Activated T-cell treated with anti-CD3 and anti-CD28 coated beads for 24 hours (primary cell): ENCODE measurements around the gene CEP57L1.
"Not testable (repeated sequence)": the region's sequence is repeated elsewhere in the genome, so short reads cannot be mapped to it uniquely, and the experiment has no call there.

Source experiments
- DNase-seq: peaks from one replicate; pipeline ENCODE4 v3.0.0-alpha.2; 2020; ENCODE audit warnings: low read depth

Gene CEP57L1

DNA sequence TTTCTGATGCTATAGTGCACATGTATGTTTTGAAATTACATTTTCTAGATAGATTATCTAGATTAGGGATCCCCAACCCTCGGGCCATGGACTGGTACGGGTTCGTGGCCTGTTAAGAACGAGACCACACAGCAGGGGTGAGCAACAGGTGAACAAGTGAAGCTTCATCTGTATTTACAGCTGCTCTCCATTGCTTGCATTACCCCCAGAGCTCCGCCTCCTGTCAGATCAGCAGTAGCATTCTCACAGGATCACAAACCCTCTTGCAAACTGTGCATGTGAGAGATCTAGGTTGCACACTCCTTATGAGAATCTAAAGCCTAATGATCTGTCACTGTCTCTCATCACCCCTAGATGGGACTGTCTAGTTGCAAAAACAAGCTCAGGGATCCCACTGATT, 10.4 kb downstream of the CEP57L1 start:
- no peak for DNase-seq

DNA sequence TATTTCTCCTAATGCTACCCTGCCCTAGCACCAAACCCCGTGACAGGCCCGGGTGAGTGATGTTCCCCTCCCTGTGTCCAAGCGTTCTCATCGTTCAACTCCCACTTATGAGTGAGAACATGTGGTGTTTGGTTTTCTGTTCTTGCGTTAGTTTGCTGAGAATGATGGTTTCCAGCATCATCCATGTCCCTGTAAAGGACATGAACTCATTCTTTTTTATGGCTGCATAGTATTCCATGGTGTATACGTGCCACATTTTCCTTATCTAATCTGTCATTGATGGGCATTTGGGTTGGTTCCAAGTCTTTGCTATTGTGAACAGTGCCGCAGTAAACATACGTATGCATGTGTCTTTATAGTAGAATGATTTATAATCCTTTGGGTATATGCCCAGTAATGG, 14.4 kb downstream of the CEP57L1 start:
- not testable (repeated sequence) for DNase-seq

DNA sequence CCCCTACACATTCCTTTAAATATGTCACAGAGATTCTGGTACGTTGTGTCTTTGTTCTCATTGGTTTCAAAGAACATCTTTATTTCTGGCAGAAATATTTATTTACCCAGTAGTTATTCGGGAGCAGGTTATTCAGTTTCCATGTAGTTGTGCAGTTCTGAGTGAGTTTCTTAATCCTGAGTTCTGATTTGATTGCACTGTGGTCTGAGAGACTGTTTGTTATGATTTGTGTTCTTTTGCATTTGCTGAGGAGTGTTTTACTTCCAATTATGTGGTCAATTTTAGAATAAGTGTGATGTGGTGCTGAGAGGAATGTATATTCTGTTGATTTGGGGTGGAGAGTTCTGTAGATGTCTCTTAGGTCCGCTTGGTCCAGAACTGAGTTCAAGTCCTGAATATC, 17.4 kb downstream of the CEP57L1 start:
- not testable (repeated sequence) for DNase-seq

DNA sequence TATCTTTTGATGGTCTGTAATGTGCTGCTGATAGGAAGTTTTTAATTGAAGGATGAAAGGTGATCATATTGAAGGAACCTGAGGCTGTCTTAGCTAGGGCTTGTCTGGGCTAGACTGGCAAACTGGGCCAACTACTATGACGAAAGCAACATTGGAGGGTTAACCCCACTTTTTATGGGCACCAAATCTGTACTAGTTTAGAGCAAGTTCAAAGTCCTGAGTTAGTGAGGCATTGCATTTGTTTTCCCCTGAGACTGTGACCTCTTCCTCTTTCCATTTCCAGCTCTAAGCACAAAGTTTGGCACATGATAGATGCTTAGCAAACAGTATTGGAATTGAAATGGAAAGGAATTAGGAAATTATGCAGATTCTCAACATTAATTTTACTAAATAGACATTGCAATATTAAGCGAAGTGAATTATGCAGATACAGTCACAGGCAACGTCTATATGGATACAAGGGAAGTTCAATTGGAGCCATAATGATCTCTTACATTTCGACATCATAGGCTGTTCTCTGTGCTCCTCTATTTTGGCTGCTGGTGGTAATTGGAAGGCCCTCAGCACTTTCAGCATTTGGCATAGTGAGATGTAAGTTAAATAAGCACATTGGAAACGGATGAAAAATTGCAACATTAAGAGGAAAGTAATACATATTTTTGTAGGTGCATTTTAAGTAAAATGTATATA, 22.2 kb downstream of the CEP57L1 start:
- no peak for DNase-seq

DNA sequence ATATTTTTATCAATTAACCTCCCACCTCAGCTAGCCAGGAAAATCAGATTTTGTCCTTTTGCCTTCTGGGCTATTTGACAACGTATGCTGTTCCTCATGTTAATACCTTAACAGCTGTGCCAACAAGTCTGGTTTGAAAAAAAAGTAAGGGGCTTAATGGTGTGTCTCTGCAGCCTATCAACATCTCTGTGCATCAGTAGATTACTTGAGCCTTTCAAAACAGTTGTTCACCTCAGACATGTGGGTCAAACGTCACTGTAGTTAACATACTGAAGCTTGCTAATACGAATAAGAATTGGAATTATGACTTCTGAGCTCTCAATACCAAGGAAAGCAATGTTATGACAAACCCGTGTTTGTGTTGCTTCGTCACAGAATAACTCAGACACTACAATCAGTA, 23.0 kb downstream of the CEP57L1 start:
- DNase-seq: no peak

DNA sequence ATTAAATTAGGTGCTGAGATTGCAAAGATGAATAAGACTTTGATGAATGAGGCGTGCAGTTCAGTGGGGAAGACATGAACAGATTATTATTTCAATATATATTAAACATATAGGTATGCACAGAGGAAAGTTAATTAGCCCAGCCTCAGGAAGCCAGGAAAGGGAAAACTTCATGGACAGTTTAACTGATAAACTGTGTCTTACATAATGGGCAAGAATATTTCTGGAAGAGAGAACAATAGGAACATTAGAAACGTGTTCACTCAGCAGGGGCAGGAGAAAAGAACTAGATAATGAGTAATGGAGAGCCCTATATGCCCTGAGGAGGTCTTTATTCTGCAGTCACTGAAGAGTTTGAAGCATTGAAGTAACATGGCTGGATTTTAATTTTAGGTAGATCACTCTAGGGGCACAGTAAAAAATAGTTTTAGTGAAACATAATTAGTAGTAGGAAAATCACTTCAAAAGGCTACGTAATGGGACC, 23.6 kb downstream of the CEP57L1 start:
- no peak for DNase-seq

DNA sequence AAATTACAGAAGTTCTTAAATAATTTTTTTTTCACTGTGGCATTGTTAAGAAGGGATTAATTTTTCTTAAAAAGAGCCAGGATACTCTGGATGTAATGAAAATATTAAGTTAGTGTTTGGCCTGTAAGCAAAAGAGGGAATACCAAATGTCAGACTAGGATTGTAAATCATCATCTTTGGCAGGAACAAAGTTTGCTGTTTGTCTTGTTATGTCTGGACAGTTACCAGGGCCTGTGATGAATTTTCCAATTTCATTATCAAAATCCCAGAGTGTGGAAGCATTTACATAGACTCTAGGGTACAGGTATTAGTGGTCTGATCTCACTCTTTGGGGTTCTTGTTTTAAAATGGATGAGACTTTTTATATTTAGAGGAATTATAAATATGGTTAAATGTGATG, 26.1 kb downstream of the CEP57L1 start:
- DNase-seq: no peak

DNA sequence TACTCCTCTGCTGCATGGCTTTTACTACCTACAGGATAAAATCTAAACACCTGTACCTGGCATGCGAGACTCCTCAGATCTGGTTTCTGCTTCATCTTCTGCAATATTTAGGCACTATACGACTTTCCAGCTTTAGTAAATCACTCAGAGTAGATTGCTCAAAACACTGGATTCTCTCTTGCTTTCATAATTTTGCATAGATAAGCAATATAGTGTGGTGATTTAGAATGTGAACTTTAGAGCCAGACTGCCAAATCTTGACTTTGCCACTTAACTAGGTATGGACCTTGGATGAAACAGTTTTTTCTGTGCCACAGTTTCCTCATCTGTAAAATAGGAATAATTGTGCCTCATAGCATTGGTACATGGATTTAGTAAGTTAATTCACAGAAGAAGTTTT, 28.9 kb downstream of the CEP57L1 start:
- no peak for DNase-seq

DNA sequence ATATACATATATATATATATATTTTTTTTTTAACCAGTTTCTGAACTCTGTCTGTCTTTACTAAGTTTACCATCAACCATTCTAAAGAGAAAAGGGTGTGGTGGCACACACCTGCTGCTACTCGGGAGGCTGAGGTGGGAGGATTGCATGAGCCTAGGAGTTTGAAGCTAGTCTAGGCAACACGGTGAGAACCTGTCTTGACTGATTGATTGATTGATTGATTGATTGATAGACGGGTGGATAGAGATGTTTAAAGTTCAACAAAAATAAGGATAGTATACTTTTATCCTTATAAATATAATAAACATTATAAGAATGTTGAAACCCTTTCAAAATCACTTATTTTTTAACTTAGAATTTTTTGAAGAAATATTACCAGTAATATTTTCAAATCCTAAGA, 30.2 kb downstream of the CEP57L1 start:
- no peak for DNase-seq

DNA sequence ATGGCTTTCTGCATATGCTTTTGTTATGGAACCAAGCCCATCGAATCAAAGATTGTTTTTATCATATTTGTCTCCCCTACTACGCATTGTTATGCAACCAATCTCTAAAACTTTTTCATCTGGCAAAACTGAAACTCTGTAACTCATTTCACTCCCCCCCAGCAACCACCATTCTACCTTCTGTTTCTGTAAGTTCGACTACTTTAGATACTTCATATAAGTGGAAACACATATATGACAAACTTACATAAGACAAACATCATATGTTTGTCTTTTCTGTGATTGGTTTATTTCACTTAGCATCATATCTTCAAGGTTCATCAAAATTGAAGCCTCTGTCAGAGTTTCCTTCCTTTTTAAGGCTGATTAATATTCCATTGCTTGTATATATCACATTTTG, 34.8 kb downstream of the CEP57L1 start:
- DNase-seq: no peak

DNA sequence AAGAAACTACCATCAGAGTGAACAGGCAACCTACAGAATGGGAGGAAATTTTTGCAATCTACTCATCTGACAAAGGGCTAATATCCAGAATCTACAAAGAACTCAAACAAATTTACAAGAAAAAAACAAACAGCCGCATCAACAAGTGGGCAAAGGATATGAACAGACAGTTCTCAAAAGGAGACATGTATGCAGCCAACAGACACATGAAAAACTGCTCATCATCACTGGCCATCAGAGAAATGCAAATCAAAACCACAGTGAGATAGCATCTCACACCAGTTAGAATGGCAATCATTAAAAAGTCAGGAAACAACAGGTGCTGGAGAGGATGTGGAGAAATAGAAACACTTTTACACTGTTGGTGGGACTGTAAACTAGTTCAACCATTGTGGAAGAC, 40.3 kb downstream of the CEP57L1 start:
- not testable (repeated sequence) for DNase-seq

DNA sequence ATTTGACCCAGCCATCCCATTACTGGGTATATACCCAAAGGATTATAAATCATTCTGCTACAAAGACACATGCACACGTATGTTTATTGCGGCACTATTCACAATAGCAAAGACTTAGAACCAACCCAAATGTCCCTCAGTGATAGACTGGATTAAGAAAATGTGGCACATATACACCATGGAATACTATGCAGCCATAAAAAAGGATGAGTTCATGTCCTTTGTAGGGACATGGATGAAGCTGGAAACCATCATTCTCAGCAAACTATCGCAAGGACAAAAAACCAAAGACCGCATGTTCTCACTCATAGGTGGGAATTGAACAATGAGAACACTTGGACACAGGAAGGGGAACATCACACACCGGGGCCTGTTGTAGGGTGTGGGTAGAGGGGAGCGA, 40.7 kb downstream of the CEP57L1 start:
- DNase-seq: not testable (repeated sequence)

DNA sequence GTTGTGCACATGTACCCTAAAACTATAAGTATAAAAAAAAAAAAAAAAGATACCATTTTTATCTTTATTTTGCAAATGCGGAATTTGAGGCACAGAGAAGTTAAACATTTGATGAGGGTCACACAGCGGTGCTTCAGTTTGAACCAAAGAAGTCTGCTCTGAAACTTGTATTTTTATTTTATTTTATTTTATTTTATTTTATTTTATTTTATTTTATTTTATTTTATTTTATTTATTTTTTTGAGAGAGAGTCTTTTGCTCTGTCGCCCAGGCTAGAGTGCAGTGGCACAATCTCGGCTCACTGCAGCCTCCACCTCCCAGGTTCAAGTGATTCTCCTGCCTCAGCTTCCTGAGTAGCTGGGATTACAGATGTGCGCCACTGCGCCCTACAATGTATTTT, 41.2 kb downstream of the CEP57L1 start:
- not testable (repeated sequence) for DNase-seq

DNA sequence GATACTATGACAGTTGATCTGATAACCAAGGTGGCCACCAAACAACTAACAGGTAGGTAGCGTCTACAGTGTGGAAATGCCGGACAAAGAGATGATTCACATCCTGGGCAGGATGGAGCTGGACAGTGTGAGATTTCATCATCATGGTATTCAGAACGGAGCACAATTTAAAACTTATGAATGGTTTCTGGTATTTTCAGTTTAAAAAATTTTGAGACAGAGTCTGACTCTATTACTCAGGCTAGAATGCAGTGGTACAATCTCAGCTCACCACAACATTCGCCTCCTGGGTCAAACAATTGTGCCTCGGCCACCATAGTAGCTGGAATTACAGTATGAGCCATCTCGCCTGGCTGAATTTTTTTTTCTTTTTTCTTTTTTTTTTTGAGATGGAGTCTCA, 43.8 kb downstream of the CEP57L1 start:
- DNase-seq: no peak

DNA sequence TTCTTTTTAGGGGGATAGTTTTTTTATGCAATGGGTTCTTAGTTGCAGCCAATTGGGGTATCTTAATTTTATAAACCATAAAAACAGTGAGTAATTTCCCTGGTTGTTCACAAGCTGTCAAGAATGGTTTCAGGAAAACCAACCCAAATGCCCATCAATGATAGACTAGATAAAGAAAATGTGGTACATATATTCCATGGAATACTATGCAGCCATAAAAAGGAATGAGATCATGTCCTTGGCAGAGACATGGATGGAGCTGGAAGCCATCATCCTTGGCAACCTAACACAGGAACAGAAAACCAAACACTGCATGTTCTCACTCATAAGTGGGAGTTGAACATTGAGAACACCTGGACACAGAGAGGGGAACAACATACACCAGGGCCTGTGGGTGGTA, 46.8 kb downstream of the CEP57L1 start:
- DNase-seq: not testable (repeated sequence)

DNA sequence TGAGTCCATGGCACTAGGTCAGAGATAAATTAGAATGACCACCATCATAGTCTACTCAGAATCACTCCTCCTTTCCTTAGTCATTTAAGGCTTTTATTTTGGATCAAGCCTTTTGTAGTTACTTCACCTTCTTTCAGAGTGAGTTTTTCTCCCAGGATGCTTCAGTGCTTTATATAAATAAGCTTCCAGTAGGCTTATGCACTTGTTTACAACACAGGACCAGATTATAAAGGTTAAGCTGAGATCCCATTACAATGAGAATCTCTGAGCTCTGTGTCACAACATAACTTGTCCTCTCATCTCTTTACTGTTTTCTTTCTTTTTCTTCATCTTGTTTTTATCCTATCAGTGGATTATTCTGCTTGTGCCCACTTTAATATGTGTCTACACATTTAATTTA, 47.9 kb downstream of the CEP57L1 start:
- no peak for DNase-seq

DNA sequence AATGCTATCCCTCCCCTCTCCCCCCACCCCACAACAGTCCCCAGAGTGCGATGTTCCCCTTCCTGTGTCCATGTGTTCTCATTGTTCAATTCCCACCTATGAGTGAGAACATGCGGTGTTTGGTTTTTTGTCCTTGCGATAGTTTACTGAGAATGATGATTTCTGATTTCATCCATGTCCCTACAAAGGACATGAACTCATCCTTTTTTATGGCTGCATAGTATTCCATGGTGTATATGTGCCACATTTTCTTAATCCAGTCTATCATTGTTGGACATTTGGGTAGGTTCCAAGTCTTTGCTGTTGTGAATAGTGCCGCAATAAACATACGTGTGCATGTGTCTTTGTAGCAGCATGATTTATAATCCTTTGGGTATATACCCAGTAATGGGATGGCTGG, 52.9 kb downstream of the CEP57L1 start:
- DNase-seq: not testable (repeated sequence)

DNA sequence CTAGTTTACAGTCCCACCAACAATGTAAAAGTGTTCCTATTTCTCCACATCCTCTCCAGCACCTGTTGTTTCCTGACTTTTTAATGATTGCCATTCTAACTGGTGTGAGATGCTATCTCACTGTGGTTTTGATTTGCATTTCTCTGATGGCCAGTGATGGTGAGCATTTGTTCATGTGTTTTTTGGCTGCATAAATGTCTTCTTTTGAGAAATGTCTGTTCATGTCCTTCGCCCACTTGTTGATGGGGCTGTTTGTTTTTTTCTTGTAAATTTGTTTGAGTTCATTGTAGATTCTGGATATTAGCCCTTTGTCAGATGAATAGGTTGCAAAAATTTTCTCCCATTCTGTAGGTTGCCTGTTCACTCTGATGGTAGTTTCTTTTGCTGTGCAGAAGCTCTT, 53.4 kb downstream of the CEP57L1 start:
- not testable (repeated sequence) for DNase-seq

DNA sequence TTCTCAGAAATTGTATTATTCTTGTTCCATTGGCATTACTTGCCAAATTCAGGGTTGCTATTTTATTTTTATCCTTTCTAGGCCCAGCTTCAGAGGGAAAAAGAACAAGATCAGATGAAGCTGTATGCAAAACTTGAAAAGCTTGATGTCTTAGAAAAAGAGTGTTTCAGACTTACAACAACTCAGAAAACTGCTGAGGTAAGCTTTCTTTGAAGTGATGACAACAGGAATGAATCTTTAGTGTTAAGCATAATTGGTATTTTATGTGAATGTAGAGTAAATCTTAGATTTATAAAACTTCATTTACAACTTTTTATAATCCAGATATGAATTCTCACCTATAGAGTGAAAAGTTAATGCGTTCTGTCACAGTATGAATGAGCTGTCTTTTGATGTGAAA, 58.4 kb downstream of the CEP57L1 start:
- DNase-seq: no peak

DNA sequence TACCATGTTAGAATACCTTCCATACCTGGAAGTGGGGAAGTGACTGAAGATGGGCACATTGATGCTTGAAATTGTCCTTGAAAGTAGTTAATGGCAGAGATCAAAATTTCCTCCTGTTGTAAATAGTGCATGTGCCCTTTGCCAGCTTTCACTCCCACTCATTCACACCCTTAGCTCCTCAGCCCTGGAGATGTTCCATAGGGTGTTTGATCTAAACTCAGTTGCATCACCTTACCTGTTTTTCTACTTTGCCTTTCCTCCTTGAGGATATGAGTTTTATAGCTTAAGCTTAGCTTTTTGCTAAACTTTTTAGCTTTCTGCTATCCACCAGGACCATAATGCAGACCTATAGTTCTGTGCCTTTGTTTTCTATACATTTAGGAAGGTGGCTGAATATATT, 69.0 kb downstream of the CEP57L1 start:
- DNase-seq: no peak

DNA sequence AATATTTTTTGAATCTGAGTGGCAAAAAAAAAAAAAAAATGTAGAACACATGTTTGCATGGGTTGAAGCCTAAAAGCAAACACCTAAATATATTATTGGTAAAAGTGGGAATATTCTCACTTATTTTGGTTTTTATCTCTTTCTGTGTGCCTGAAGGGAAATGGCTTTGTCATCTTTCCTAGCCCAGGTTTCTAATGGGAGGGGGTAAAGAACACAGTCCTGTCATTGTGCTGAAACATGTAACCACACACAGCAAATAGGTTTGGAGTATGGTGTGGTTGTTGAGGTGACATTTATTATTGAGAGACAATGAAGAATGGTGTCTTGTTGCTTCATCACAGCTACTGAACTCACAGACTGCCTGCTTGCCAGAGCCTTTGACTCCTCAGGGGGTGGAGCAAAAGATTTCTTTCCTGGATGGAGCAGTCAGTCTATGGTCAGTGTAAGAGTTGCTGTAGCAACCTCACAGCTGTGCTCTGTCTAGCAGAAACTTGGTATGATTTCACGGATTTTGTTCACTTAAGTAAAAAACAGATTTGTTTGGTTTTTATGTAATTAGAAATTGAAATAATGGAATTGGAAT, 70.2 kb downstream of the CEP57L1 start:
- DNase-seq: no peak

DNA sequence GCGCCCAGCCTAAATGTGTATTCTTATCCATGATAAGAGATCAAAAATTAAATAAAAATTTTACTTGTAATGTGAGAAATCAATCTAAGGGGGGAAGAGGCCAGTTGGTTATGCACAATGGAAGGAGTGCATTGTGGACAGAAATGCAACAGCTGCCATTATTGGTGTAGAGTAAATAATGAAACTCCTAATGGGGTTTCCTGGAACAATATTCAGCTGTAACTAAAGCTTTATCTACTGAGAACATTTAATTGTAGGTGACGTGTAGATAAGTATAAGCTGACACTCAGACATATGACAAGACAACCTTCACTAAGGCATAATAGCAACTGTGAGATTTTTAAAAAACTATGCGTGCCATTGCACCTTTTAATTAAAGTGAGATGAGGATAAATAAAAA, 71.4 kb downstream of the CEP57L1 start:
- no peak for DNase-seq

DNA sequence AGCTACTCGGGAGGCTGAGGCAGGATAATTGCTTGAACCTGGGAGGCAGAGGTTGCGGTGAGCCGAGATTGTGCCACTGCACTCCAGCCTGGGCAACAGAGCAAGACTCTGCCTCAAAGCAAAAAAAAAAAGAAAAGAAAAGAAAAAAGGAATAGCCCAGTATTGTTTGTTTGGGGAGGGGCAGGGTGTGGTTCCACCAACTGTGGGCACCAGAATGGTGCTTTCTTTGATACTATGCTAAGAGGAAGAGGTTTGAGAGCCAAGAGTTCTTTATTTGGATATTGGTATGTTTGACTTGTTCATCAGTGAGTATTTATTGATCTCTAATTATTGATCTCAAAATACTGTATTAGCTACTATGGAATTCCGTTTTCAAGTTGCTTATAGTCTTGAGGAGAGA, 72.3 kb downstream of the CEP57L1 start:
- no peak for DNase-seq

DNA sequence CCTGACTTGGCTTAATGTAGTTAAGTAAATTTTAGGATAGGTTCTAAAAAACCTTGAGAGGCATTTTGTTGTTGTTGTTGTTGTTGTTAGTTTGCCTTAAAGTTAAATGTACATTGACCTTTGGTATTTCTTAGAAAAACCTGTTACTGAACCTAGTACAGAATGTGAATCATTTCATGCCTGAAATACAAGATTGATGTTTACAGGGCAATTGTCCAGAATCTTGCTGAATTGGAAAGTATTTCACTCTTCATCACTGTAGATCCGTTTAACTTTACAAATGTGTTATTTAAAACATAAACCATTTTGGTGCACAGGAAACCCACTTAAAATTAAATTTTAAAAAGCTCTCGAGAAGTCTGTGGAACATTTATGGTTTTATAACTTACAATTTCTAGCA, 75.0 kb downstream of the CEP57L1 start:
- no peak for DNase-seq
